ENCODE data around the gene FBXO27.
A peak's percentile ranks its signal among the peaks of the same experiment; 100 is the strongest.

Gene FBXO27

DNA sequence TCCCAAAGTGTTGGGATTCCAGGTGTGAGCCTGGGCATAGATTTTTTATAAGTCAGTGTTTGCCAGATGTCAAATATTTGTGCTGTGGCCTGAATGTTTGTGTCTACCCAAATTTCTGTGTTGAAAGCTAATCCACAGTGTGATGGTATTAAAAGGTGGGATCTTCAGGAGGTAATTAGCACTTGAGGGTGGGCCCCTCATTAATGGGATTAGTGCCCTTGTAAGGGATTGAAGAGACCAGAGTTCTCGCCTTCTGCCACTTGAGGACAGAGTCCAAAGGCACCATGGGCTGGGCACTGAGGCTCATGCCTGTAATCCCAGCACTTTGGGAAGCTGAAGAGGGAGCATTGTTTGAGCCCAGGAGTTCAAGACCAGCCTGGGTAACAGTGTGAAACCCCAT, 47.1 kb downstream of the FBXO27 start:
- no peak for DNase-seq

DNA sequence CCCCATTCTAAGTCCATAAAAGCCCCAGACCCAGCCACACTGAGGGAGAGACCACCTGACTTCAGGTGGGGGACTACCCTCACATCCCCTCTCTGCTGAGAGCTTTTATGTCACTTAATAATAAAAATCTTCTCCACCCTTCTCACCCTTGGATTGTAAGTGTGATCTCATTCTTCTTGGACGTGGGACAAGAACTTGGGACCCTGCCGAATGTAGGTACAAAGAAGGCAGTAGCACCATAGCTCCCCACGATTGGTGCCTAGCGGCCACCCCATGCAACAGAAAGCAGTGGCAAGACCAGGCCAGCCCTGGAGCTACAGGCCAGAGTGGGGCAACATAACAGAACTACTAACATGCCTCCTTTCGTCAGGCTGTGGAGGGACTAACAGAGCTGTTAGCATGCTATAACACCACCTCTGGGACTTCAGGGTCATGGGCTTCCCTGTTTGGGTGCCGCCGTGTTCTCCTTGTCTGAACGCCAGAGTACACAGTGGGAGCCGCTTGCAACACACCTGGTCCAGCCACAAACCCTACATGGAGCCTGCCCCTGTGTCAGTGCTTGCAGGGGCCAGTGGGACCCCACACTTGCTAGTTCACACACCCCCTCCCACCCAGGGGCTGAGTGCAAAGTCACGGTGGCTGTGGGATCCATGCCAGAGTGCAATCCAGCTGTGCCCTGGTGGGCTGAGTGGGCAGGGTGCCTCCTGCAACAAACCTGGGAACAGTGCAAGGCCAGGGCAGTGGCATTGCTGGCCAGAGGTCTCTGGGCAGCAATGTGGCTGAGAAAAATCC, 51.6 kb downstream of the FBXO27 start:
- no peak for DNase-seq

DNA sequence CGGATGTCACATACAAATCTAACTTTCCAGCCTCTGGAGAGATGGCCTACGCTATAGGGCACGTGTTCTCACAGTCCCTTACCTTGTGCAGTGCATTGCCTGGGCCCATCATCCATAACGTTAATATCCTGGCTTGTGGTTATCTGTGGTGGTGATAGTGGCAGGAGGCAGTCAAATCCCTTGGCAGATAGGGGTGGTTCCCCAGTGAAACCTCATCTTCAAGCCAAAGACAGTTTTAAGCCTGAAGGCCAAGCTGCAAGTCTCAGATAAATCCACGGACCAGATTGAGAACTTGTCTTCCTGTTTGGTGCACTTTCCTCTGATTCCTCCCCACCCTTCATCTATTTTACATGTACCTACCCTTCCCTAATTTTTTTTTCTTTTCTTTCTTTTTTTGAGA, 52.5 kb downstream of the FBXO27 start:
- DNase-seq, result no peak

DNA sequence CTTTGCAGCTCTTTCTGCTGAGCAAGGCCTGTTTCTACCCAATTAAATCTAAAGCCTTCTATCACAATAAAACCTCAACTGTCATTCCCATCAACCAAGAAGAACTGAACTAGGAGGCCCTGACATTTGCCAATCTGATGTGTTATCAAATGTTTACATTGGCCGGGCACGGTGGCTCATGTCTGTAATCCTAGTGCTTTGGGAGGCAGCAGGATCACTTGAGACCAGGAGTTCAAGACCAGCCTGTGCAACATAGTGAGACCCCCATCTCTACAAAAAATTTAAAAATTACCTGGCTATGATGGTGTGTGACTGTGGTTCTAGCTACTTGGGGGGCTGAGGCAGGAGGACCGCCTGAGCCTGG, 54.0 kb downstream of the FBXO27 start:
- DNase-seq, result no peak

DNA sequence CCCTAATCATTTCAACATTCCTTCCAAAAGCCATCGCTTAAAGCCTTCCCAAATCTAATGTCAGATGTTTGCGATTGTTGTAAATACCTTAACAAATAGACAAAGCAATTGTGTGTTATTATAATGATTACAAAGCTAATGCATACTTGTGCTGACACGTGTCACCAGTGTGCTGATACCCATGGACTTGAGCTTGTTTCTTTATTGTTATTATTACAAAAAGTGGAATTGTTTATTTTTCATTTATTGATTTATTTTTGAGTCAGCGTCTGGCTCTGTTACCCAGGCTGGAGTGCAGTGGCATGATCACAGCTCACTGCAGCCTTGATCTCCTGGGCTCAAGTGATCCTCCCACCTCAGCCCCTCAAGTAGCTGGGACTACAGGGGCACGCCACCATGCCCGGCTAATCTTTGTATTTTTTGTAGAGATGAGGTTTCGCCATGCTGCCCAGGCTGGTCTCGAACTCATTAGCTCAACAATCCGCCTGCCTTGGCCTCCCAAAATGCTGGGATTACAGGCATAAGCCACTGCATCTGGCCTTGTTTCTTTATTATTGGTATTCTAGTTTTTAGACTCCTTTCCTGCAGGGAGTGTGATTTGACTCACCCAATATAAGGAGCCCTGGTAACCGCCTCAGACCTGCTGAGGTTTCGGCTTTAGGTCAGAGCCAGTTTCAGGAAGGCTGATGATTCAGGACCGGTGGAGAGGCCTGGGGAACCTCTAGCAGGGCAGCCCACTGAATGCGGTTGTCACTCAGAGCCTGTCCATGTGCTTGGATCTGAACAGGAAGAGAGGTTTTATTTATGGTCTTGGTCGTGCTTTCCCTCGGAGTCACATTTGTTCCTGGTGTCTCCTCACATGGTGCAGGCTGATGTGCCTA, 54.7 kb downstream of the FBXO27 start:
- no peak for DNase-seq

DNA sequence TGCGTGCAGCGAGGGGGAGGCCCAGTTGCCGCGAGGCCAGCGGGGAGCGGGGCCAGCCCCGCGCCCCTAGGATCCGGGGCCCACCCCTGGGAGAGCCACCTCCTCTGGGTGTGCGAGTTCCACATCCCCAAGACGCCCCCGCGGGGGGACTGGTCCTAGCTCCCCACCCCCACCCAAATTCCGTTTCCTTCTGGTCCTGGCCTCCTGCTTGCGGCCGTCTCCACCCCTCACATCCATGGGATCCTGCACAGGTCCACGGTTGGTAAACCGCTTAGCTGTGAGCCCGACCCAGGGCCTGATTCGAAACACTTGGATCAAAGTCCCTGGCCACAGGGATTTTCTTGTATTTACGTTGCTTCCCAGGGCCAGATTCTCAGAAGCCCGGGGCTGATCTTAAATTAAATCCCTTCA, 56.5 kb downstream of the FBXO27 start:
- no peak for DNase-seq

DNA sequence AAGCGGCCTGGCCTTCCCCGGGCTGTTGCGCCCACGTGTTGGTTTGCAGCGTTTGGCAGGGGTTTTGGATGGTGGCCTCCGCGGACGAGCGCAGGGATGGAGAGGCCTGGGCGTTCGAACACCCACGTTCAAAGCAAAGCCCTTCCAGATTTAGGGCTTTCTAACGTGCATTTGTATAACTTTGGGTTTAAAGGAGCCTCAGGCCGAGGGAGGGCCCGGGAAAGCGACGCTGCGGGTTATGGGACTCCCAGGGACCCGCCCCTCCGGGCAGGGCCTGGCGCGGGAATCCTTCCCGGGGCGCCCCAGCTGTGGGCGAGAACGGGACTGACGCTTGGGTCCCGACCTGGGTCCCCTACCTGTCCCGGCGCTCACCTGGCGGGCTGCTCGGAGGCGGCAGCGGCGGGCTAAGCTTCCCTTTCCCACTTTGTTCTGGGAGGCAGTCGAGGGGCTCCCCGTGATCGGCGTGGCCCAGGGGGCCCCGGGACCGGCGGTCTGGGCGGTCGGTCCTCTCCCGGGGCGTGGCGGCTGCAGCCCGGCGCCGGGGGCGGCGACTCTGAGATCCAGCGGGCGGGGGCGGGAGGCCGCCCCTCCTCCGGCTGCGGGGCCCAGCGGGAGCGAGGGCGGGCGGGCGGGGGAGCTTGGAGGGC, 57.0 kb downstream of the FBXO27 start, which contains the start of gene FBXO17:
FBXO17 (minus strand) TSS at position 529 of the 647 bp plus-strand sequence. CDS start 25,423 bp downstream, outside the sequence.
- DNase-seq, result peak; percentile 87

DNA sequence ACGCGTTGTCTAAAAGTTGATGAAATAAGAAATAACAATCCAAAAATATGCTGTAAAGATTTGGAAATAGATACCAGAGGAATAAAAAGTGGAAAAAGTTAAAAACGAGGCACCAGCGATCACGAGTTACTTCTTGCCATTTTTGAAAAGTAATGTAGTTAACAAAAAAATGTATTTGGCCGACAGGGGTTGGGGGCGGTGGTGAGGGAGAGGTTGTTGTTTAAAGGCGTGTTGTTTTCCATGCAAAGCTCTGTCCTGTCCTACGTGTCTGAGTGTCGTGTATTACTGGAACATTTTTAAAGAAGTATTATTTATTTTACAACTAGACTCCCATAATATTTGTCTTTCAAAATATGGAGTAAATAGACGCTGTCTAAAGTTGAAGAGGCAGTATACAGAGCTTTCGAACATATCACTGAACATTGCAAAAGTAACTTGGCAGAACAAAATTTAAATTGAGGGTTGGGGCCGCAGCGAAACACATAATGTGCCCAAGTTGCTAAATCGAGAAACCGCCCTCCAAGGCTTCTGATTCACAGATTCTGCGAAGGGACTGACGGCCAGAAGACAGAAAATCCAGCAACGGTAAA, 57.6 kb downstream of the FBXO27 start:
- DNase-seq, result no peak

Data from left hindlimb (tissue), 1 donor.